Erythroblast (primary cell): ENCODE data around the gene DOCK1.

Source experiments
- GATA1 ChIP-seq: IDR thresholded peaks from 2 replicates; pipeline ENCODE4 v1.6.1; 2011; ENCODE audit warnings: low read depth, mild to moderate bottlenecking, control low read depth, low read length, moderate library complexity
- POLR2A ChIP-seq: IDR thresholded peaks from 2 replicates; pipeline ENCODE4 v1.6.1; 2011; ENCODE audit warnings: mild to moderate bottlenecking, low read length

- TF ChIP-seq POLR2A (no peak), GATA1 (no peak)
These were observed 386.1 kb downstream of the DOCK1 start for GRCh38 chr10:127291329-127291728.
